OCI-LY7 (cell line): ENCODE measurements around the gene DSCAM. TPM values are rescaled to one million over a fixed set of nuclear protein-coding genes. Genes with fewer than 3 reads are reported as not detected.

Source experiments
- BruUV-seq: library from RNA; stranded (reverse); fragments of 400-500 nt; replicated peaks from 2 replicates; lab custom pipeline; 2021; lab: Mats Ljungman, UMichigan
- CTCF ChIA-PET: fragments of 300-600 bp; sonication (Branson Sonifier 250); formaldehyde crosslinking; loops from one replicate; lab custom pipeline; 2022; ENCODE audit warnings: antibody characterized with exemption; ENCODE audit not compliant: unreplicated experiment; lab: Charles Lee
- POLR2A ChIA-PET: fragments of 300-600 bp; sonication (Branson Sonifier 250); formaldehyde crosslinking; loops from one replicate; lab custom pipeline; 2022; ENCODE audit warnings: antibody characterized with exemption; lab: Charles Lee
- DNase-seq: peaks from one replicate; pipeline ENCODE4 v3.0.0-alpha.2; 2015; ENCODE audit warnings: low spot score
- H2AFZ ChIP-seq: fragments of 200-600 bp; sonication (generic), shearing (Covaris generic); 2 replicates; pipeline ENCODE4 v1.6.1; 2014; ENCODE audit warnings: mild to moderate bottlenecking, antibody characterized with exemption, low read length, moderate library complexity
- H3K27ac ChIP-seq: fragments of 200-600 bp; sonication (generic); 2 replicates; pipeline ENCODE4 v1.5.1; 2014; ENCODE audit warnings: mixed run types, low read depth, mild to moderate bottlenecking, moderate library complexity, low read length, inconsistent platforms; ENCODE audit not compliant: poor library complexity, severe bottlenecking
- H3K36me3 ChIP-seq: fragments of 200-600 bp; sonication (generic); 2 replicates; pipeline ENCODE4 v1.6.1; 2014; ENCODE audit warnings: mild to moderate bottlenecking, antibody characterized with exemption, low read length, moderate library complexity, mixed read lengths; ENCODE audit not compliant: insufficient read depth
- H3K4me1 ChIP-seq: fragments of 200-600 bp; sonication (generic); 2 replicates; pipeline ENCODE4 v1.5.1; 2014; ENCODE audit warnings: mild to moderate bottlenecking, low read length; ENCODE audit not compliant: insufficient read depth, poor library complexity, severe bottlenecking
- H3K4me2 ChIP-seq: fragments of 200-600 bp; sonication (generic); 2 replicates; pipeline ENCODE4 v1.6.1; 2014; ENCODE audit warnings: mild to moderate bottlenecking, low read length
- H3K4me3 ChIP-seq: fragments of 200-600 bp; sonication (generic); 2 replicates; pipeline ENCODE4 v1.5.1; 2014; ENCODE audit warnings: mild to moderate bottlenecking, low read depth, low read length; ENCODE audit not compliant: poor library complexity, severe bottlenecking
- H3K79me2 ChIP-seq: fragments of 200-600 bp; sonication (generic); 2 replicates; pipeline ENCODE4 v1.6.1; 2016; ENCODE audit warnings: low read depth, mild to moderate bottlenecking, low read length, moderate library complexity, mixed read lengths; ENCODE audit not compliant: insufficient read depth
- H3K9me2 ChIP-seq: fragments of 200-600 bp; sonication (generic); 2 replicates; pipeline ENCODE4 v1.6.1; 2016; ENCODE audit warnings: mild to moderate bottlenecking, low read length, mixed read lengths; ENCODE audit not compliant: insufficient read depth
- H3K9me3 ChIP-seq: fragments of 200-600 bp; sonication (generic); 2 replicates; pipeline ENCODE4 v1.6.1; 2014; ENCODE audit warnings: mild to moderate bottlenecking, mixed run types, low read length, mixed read lengths
- H4K20me1 ChIP-seq: fragments of 200-600 bp; sonication (generic); 2 replicates; pipeline ENCODE4 v1.6.1; 2014; ENCODE audit warnings: mild to moderate bottlenecking, antibody characterized with exemption, low read length, moderate library complexity, mixed read lengths; ENCODE audit not compliant: insufficient read depth
- EZH2phosphoT487 ChIP-seq: fragments of 200-600 bp; sonication (generic); IDR thresholded peaks from 2 replicates; pipeline ENCODE4 v1.6.1; 2018; ENCODE audit warnings: low read depth, borderline replicate concordance, mild to moderate bottlenecking, mixed run types, antibody characterized with exemption, low read length, moderate library complexity, mixed read lengths
- intact Hi-C: fragments of 100-400 bp; cut with micrococcal nuclease; formaldehyde crosslinking; loops from one replicate; pipeline ENCODE4 v1.10.0; 2022; ENCODE audit not compliant: unreplicated experiment
- total RNA-seq, 2 experiments: library from RNA; depleted of rRNA in 1 of 2; stranded (reverse); fragments of >200 nt in 1 of 2; shearing (Covaris generic) in 1 of 2; gene quantifications; 2 replicates each; pipeline ENCODE4 v1.2.3, GENCODE V29; 2014 to 2022
- TF ChIP-seq, protein P1 (sequence below): fragments of 200-600 bp; sonication (generic); conservative IDR thresholded peaks from 2 replicates; pipeline ENCODE4 v1.5.1; 2014; ENCODE audit warnings: mild to moderate bottlenecking, antibody characterized with exemption, low read length, moderate library complexity, mixed read lengths

DSCAM gene
- total RNA-seq, 2 experiments from 2014 or later: not detected

DNA sequence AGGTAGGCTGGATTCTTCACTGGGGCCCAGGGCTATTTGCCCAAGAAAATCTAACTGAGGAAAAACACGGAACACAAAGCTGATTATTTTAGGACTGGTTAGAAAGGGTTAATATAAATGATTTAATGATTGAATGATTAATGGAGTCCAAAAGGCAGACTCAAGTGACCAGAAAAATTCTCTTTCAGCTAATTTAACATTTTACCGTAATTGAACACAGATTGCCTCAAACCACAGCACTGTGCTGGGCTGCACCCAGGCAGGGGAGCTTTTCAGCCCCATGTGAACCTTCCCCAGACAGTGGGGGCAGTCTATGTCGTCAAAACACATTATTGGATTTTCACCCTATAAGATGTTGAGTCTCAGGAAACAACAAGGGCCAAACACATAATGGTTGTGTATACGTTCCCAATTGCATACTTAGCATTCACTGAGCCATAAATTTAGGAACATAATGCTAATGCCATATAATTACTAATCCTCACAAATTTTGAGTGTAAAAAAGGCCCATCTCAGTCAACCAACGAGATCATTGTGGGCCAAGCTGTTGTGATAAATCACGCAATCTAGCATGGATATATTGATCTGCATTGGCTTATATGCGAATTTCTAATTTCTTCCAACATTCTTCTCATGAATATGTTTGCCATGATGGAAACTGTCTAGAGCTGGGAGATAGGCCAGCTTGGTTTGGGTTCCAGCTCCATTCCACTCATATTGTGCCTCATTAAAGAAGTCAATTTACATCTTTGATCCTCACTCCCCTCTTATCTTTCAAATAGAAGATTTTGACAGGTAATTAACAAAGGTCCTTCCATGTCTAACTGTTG lies 27.7 kb downstream of the DSCAM start:
- Histone ChIP-seq H3K27ac (no peak overlapping the region), H3K4me3 (no peak overlapping the region), H3K79me2 (no peaks in the 10 kb centered on the region), H2AFZ (no peak overlapping the region), H3K4me1 (no peaks in the 10 kb centered on the region), H3K9me2 (no peaks in the 10 kb centered on the region), H3K9me3 (no peaks in the 10 kb centered on the region), H3K36me3 (no peaks in the 10 kb centered on the region), H4K20me1 (no peaks in the 10 kb centered on the region), H3K4me2 (no peak overlapping the region)
- ChIA-PET CTCF (no interaction called here), POLR2A (interaction anchor here (0.7 kb wide), 2 partner anchors 45 to 312 kb away, joined by 5 to 7 read pairs; no protein-coding TSS in a partner anchor)
- TF ChIP-seq EZH2phosphoT487: no peak
- TF ChIP-seq, protein P1, sequence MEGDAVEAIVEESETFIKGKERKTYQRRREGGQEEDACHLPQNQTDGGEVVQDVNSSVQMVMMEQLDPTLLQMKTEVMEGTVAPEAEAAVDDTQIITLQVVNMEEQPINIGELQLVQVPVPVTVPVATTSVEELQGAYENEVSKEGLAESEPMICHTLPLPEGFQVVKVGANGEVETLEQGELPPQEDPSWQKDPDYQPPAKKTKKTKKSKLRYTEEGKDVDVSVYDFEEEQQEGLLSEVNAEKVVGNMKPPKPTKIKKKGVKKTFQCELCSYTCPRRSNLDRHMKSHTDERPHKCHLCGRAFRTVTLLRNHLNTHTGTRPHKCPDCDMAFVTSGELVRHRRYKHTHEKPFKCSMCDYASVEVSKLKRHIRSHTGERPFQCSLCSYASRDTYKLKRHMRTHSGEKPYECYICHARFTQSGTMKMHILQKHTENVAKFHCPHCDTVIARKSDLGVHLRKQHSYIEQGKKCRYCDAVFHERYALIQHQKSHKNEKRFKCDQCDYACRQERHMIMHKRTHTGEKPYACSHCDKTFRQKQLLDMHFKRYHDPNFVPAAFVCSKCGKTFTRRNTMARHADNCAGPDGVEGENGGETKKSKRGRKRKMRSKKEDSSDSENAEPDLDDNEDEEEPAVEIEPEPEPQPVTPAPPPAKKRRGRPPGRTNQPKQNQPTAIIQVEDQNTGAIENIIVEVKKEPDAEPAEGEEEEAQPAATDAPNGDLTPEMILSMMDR: no peak
- DNase-seq: no peak
- intact Hi-C loops: no loop called here
- BruUV-seq: no TSS peak

DNA sequence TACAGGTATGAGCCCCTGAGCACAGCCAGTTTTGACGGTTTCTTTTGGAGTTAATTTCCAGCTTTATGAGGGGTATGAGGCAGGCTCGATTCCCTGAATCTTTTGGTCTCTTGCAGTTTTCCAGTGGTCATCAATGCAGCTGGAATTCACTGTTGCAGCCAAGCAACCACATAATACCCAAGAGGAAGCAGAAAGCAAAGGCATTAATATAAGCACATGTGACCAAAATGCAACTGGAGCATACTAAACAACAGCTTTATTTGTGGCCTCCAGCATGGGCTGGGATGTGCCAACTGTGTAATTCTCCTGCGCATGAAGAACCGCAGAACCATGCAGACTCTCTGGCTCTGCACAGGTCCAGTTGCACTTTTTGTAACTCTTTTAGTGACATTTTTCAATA lies 33.0 kb downstream of the DSCAM start:
- Histone ChIP-seq H3K36me3 (no peaks in the 10 kb centered on the region), H2AFZ (no peak overlapping the region), H4K20me1 (no peaks in the 10 kb centered on the region), H3K4me2 (no peak overlapping the region), H3K27ac (no peak overlapping the region), H3K9me3 (no peaks in the 10 kb centered on the region), H3K4me1 (no peaks in the 10 kb centered on the region), H3K79me2 (no peaks in the 10 kb centered on the region), H3K4me3 (no peak overlapping the region), H3K9me2 (no peaks in the 10 kb centered on the region)
- ChIA-PET CTCF (no interaction called here), POLR2A (interaction anchor here (0.7 kb wide), 1 partner anchor 307 kb away, joined by 4 read pairs; no protein-coding TSS in a partner anchor)
- TF ChIP-seq, protein P1: no peak
- no peak for TF ChIP-seq EZH2phosphoT487
- intact Hi-C loops: no loop called here
- no peak for DNase-seq
- BruUV-seq: no TSS peak

DNA sequence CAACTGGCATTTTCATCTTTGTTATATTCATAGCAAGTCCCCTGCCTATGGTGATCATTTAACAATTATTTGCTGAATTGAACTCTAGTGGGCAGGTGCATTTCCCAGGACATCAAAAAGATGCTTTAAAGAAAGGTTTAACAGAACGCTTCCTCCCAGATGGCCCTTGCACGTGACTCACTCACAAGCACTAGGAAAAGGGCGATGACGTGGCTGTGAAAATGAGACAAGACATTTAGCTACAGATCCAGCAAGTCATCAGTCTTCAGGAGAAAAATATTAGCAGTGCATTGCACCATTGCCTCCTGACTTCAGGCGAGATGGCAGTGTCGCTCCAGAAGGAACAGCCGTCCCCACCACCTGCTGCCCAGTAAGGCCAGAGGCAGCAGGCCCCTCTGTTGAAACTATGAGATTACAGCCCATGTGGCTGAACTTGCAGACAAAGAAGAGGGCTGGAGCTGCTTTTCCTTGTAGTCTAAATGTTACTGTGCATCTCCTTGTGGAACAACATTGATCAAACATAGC lies 37.2 kb downstream of the DSCAM start:
- BruUV-seq: no TSS peak
- Histone ChIP-seq H4K20me1 (no peaks in the 10 kb centered on the region), H3K9me3 (no peaks in the 10 kb centered on the region), H3K27ac (no peak overlapping the region), H3K36me3 (no peaks in the 10 kb centered on the region), H3K4me2 (no peak overlapping the region), H3K79me2 (no peaks in the 10 kb centered on the region), H3K4me1 (no peaks in the 10 kb centered on the region), H3K4me3 (no peak overlapping the region), H3K9me2 (no peaks in the 10 kb centered on the region), H2AFZ (no peak overlapping the region)
- TF ChIP-seq, protein P1: no peak
- TF ChIP-seq EZH2phosphoT487: no peak
- DNase-seq: no peak
- intact Hi-C loops: no loop called here
- POLR2A ChIA-PET: no interaction called here
- CTCF ChIA-PET: no interaction called here
